M059J (cell line): Measurements from ENCODE around the gene MEX3B. TPM values are rescaled to one million over a fixed set of nuclear protein-coding genes. Genes with fewer than 3 reads are reported as not detected.

Experiments used
- DNase-seq: peaks from one replicate; pipeline ENCODE4 v3.0.0-alpha.2; 2012; ENCODE audit warnings: low read depth
- total RNA-seq: library from RNA; depleted of rRNA; stranded (reverse); fragments of >200 nt; shearing (Covaris generic); gene quantifications from 2 replicates; pipeline ENCODE4 v1.2.3, GENCODE V29; 2014; rRNA removed

Gene MEX3B
- 1.6 and 4.1 TPM in 2 replicates for total RNA-seq

DNA sequence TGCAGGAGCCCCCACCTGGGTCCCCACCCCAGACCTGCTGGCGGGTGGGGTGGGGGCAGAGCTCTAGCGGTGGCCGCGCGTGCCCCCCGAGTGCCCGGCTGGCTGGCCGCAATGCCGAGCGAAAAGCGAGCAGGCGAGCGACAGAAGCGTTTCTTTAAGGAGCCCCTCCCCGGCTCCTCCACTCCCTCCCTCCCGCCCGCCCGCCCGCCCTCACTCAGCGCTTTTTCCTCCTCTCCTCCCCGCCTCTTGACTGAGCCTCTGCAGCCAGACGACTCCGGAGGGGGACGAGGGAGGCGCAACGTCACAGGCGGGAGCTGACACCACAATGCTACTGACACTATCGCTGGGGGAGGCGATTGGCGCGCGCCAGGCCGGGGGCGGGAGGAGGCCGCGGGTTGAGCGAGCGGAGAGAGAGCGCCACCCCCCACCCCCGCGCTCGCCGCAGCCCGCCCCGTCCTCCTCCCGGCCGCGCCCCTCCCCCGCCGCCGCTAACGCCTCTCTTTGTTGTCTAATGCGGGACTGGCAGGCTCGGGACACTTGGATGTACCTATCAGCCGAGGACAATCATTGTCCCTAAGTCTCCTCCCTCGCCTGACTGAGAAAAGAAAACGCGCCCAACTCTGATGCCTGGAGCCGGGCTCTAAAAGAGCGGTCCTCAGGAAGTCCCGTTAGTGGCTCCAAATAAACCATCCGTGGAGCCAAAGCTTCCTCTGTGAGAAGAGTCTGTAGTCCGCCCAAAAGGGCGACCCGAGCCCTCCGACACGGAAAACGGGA, at the start of gene MEX3B:
Gene MEX3B (minus strand): TSS at position 127 of the 774 bp plus-strand sequence. CDS start 313 bp downstream, outside the sequence.
- DNase-seq = peak; percentile 95

GRCh38 chr15:82093774-82094211, 48.0 kb upstream of the MEX3B start:
- DNase-seq = peak; percentile 86

DNA sequence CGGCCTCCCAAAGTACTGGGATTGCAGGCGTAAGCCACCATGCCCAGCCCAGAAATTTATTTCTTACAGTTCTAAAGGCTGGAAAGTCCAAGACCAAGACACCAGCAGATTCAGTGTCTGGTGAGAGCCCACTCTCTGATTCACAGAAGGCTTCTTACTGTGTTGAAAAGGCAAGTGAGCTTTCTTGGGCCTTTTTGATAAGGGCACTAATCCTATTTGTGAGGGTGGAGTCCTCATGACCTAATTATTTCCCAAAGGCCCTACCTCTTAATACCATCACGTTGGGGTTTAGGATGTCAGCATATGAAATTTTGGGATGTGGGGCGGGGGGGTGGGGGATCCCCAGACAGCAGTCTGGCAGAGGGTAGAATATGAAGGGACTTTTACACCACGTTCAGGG, 47.5 kb upstream of the MEX3B start:
- no peak for DNase-seq

- DNase-seq = no peak
These were observed 45.9 kb upstream of the MEX3B start for GRCh38 chr15:82091636-82092140.

DNA sequence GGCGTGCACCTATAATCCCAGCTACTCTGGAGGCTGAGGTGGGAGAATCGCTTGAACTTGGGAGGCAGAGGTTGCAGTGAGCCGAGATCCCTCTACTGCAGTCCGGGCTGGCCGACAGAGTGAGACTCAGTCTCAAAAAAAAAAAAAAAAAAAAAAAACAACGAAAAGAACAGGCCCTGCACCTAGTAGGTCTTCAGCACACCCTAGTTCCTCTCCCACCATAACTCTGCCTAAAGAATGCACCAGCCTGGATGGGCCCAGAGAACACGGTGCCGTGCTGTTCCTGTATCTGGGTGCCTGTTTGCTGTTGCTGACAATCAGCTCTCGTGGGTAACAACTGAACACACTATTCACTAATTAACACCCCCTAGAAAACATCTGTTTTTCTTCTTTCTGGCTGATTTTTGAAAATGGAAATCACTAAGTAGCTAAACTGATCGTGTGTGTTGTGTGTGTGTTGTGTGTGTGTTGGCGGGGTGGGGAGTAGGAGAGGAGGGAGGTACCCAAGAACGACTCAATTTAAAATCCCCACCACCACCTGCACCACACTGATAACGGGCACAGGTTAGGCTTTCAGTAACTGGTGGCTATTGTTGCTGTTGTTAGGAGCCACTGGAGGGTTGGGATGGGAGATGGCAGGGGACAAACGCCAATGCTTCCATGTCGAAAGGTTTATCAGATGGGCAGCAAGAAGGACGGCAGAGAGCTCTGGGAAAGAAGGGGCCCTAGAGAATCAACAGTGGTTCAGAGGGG, 40.6 kb upstream of the MEX3B start:
- no peak for DNase-seq

DNA sequence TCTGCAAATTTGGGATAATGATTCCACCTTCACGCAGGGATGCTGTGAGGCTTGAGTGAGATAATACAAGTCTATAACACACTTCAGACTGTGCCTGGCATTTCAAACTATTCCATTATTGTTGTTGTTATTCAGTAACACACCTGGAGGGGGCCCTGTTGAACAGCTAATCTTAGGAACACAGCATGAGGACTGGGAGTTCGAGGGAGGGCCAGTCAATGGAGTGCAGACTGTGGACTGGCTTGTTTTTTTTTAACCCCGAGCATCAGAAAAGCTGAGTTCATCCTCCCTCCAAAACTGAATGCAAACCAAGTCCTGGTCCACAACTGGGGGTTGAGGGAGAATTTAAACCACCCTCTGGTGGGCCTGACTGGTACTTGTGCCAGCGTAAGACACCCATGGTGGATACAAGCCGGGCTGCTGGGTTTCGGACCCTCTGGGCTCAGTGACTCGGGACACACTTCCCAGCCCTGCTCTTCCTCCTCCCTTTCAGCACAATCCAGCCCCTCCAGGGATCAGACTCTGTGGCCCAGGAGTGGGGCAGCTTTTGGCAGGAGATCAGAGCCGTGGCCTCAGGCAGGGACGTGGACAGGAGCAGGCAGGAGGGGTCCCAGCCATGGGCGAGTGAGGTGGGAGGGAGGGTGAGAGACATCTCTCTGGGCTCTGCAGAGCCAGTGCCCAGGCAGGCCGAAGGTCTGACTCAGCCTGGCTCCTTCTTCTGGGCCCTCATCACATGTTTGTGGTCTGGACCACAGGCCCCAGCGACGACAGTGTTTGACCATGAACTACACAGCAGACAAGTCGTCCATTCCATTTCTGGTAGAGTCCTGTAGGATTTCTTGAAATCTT, 36.3 kb upstream of the MEX3B start:
- peak; percentile 97 for DNase-seq

GRCh38 chr15:82080774-82081173, 35.0 kb upstream of the MEX3B start:
- DNase-seq = no peak

GRCh38 chr15:82079736-82080135, 33.9 kb upstream of the MEX3B start:
- no peak for DNase-seq

GRCh38 chr15:82074610-82075009, 28.8 kb upstream of the MEX3B start:
- DNase-seq = no peak

- DNase-seq = no peak
These were observed 27.2 kb upstream of the MEX3B start for GRCh38 chr15:82072926-82073537.

DNA sequence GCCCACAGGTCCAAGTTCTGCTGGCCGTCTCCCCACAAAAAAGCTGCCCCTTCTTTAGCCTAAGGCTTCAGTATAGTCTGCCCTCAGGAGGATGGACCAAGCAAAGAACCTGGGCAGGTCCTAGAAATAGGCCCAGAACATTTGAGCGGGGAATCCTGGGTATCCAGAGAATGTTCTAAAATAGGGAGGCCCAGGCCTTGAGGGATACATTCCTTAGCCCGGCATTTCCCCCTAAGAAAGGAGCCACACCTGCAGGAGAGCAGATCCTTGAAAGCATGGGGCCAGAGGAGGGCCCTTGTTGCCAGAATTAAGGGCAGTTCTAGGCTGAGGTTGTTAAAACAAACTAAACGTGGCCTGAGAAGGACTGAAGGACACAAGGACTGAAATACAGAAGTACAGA, 20.6 kb upstream of the MEX3B start:
- DNase-seq = no peak

DNA sequence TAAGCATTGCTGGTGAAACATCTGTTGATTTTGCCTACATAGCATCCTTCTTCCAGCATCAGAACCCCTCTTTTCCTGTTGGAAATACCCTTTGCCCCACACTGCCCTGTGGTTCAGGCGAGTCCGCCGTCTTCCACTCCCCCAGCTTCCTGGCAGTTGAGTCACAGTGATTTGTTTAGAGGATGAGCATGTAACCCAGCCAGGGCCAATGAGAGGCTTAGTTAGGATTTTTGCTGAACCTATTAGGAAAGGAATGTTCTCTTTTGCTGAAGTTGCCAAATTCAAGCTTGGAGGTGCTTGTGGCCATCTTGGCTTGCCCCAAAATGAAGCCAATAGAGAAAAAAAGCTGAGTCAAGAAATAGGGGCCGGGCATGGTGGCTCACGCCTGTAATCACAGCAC, 19.0 kb upstream of the MEX3B start:
- DNase-seq = peak; percentile 39

GRCh38 chr15:82062479-82063454, 16.9 kb upstream of the MEX3B start:
- no peak for DNase-seq

GRCh38 chr15:82060817-82061216, 15.0 kb upstream of the MEX3B start:
- DNase-seq = no peak

DNA sequence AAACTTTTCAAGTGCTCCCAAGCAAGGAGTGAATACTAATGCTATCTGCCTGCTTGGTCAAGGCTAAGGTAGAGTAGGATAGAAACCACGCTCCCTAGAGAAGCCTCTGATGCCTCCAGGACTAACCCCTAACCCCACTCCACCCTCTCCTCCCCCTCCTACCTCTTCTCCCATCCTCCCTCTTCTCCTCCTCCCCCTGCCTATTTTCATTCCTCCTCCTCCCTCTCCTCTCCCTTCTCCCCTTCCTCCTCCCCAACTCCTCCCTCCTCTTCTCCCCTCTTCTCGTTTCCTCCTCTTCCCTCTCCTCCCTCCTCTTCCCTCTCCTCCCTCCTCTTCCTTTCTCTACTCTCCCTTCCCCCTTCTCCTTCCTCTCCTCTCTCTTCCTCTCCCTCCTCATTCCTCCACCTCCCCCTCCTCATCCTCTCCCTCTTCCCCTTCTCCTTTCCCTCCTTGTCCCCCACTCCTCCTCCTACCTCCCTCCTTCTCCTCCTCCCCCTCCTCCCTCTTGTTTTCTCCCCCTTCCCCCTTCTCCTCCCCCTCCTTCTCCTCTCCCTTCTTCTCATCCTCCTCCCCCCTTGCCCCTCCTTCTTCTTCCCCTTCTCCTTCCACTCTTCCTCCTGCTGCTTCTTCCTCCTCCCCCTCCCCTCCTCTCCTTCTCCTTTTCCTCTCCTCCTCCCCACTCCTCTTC, 12.8 kb upstream of the MEX3B start:
- DNase-seq = no peak

DNA sequence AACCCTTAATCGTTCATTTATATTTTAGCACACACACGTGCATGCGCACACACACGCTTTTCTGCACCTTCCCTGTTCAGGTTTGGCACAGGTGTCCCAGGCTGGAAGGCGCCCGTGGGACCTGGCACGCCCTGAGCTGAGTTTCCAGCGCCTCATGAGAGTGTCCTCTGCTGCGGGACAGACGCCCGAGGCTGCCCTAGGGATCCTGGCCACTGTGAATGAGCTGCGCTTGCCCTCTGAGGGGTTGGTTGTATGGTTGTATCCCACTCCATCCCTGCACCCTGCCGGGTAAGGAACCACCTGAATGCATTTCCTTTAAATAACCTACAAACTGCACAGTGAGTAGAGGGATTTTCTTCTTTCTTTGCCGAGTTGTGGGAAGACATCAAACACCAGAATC, 12.2 kb upstream of the MEX3B start:
- DNase-seq = no peak

DNA sequence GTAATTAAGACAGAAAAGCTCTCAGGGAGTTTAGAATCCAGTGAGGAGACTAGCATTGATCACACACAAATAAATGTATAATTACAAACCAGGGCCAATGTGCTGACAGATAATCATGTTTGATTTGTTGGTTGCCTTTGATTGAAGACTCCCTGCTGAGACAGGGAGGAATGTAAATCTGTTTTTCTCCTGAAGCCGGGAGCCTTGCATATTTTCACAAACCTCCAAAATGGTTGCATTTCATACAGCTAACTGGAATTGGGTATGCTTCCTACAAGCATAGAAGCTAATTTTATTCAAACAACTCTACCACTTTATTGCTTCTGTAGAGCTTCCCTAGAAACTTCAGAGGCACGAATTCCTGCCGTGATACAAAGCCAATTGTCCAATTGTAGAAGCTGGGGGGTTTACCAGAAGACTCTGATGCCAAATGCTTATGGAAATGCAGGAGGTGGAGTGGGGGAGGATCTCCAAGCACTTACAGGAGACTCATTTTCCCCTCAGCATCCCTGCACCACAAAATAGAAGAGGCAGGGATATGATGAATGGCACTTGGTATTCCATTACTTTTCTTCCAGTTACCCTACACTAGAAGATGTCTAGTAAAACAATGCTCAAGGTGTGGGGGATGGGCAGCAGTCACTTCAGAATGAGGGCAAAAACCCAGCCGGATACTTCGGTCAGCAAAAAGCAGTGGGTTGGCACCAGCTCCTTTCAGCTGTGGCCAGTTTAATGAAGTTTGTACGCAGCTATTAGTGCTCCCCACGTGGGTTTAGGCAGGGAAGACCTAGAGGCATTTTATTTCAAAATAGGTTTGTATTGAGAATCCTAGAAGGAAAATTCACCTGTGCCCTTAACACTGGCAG, 11.4 kb upstream of the MEX3B start:
- no peak for DNase-seq

GRCh38 chr15:82052751-82053150, 6.9 kb upstream of the MEX3B start:
- DNase-seq = no peak

- peak; percentile 43 for DNase-seq
These were observed 5.8 kb upstream of the MEX3B start for GRCh38 chr15:82051664-82052063.
